A549 (cell line): ENCODE data around the gene CCDC85C.

Source experiments
- CTCF ChIP-seq: fragments of >200 bp; sonication (Bioruptor Twin); formaldehyde crosslinking; IDR thresholded peaks from 3 replicates; pipeline ENCODE4 v1.5.1; 2016
- POLR2A ChIP-seq: IDR thresholded peaks from 2 replicates; pipeline ENCODE4 v1.6.1; 2012; ENCODE audit warnings: mild to moderate bottlenecking, low read length

GRCh38 chr14:99578541-99579101 is 25.4 kb downstream of the CCDC85C start:
- TF ChIP-seq CTCF (no peak), POLR2A (no peak)
